HepG2 (cell line): Measurements from ENCODE around the gene VSIR. TPM values are rescaled to one million over a fixed set of nuclear protein-coding genes. Genes with fewer than 3 reads are reported as not detected.

ENCODE experiments used
- ATAC-seq: fragments of 200-7000 bp; cut with Tn5 transposase; 3 replicates; pipeline ENCODE4 v1.9.1; 2020; ENCODE audit warnings: mild to moderate bottlenecking, moderate library complexity
- BruUV-seq: library from RNA; stranded (reverse); fragments of 400-500 nt; replicated peaks from 2 replicates; lab custom pipeline; 2021; lab: Mats Ljungman, UMichigan
- CTCF ChIA-PET: fragments of 300-600 bp; formaldehyde crosslinking; extraction: SDS; loops from one replicate; lab custom pipeline; 2021; ENCODE audit warnings: low total read pairs, inconsistent platforms, low intra/inter-chr PET ratio; lab: Yijun Ruan, JAX
- POLR2A ChIA-PET: fragments of 350-600 bp; sonication (Branson Sonifier 250); formaldehyde crosslinking; loops from one replicate; lab custom pipeline; 2020; ENCODE audit warnings: antibody characterized with exemption, inconsistent platforms; lab: Yijun Ruan, JAX
- DNase-seq: peaks from one replicate; pipeline ENCODE4 v3.0.0-alpha.2; 2015; ENCODE audit warnings: low spot score
- FAIRE-seq: peaks from 3 replicates; lab custom pipeline; 2011; peaks lifted over from hg19 to GRCh38; lab: Jason Lieb, UNC
- H2AFZ ChIP-seq: one replicate; pipeline ENCODE4 v1.6.1; 2011; ENCODE audit warnings: low read length, inconsistent platforms
- H3K27ac ChIP-seq: fragments of 300-600 bp; 3 replicates; pipeline ENCODE4 v1.8.0; 2011; ENCODE audit warnings: mixed run types, mild to moderate bottlenecking, mixed read lengths, low read length, inconsistent platforms; ENCODE audit not compliant: insufficient read depth; ENCODE audit errors: extremely low read length
- H3K27me3 ChIP-seq, 2 experiments: fragments of 200-600 bp in 1 of 2; 2 replicates in 1 of 2; 3 replicates in 1 of 2; pipeline versions ENCODE4 v1.6.0 to v1.8.0; 2011; ENCODE audit warnings: low read length in 2 of 2, mild to moderate bottlenecking in 2 of 2, moderate library complexity in 2 of 2, inconsistent platforms in 1 of 2; ENCODE audit not compliant: insufficient read depth in 2 of 2, control insufficient read depth in 1 of 2
- H3K36me3 ChIP-seq, 2 experiments: fragments of 200-600 bp in 1 of 2; replicated peaks in 1 of 2; 2 replicates in 1 of 2; 3 replicates in 1 of 2; pipeline versions ENCODE4 v1.5.1 to v1.8.0; 2011; ENCODE audit warnings: low read length in 2 of 2, inconsistent platforms in 1 of 2; ENCODE audit not compliant: insufficient read depth in 2 of 2, control insufficient read depth in 1 of 2
- H3K4me1 ChIP-seq: 2 replicates; pipeline ENCODE4 v1.5.1; 2012; ENCODE audit warnings: low read length, inconsistent platforms; ENCODE audit not compliant: insufficient read depth
- H3K4me2 ChIP-seq: 2 replicates; pipeline ENCODE4 v1.6.0; 2011; ENCODE audit warnings: low read depth, low read length, inconsistent platforms
- H3K4me3 ChIP-seq, 3 experiments: fragments of 200-600 bp in 1 of 3; sonication (generic), shearing (Covaris generic) in 1 of 3; replicated peaks in 1 of 3; 2 replicates each; pipeline ENCODE4 v1.5.1; 2011 to 2016; ENCODE audit warnings: low read length in 3 of 3, inconsistent platforms in 2 of 3, low read depth in 2 of 3, mild to moderate bottlenecking in 2 of 3, control low read depth in 1 of 3, mixed read lengths in 1 of 3; ENCODE audit not compliant: insufficient read depth in 1 of 3
- H3K79me2 ChIP-seq: one replicate; pipeline ENCODE4 v1.6.1; 2011; ENCODE audit warnings: low read length, inconsistent platforms; ENCODE audit not compliant: insufficient read depth
- H3K9ac ChIP-seq: 2 replicates; pipeline ENCODE4 v1.6.0; 2011; ENCODE audit warnings: mild to moderate bottlenecking, low read depth, low read length, inconsistent platforms; ENCODE audit not compliant: insufficient read depth
- H3K9me3 ChIP-seq: 2 replicates; pipeline ENCODE4 v1.5.1; 2012; ENCODE audit warnings: mild to moderate bottlenecking, low read length
- H4K20me1 ChIP-seq: 2 replicates; pipeline ENCODE4 v1.6.0; 2011; ENCODE audit warnings: inconsistent platforms, mild to moderate bottlenecking, low read length, moderate library complexity; ENCODE audit not compliant: insufficient read depth
- CENPBD1 ChIP-seq: sonication (generic); formaldehyde crosslinking; IDR thresholded peaks from 2 replicates; pipeline ENCODE4 v1.8.0; 2022; ENCODE audit warnings: missing genetic modification reagents, low read depth, mild to moderate bottlenecking, borderline replicate concordance
- KLF13 ChIP-seq: sonication (generic); formaldehyde crosslinking; IDR thresholded peaks from 2 replicates; pipeline ENCODE4 v1.4.0; 2020; ENCODE audit warnings: mild to moderate bottlenecking, missing genetic modification reagents
- KLF6 ChIP-seq: IDR thresholded peaks from 2 replicates; pipeline ENCODE4 v1.8.0; 2016; ENCODE audit warnings: missing biosample characterization, missing genetic modification reagents
- MAZ ChIP-seq, 2 experiments: sonication (generic) in 1 of 2; formaldehyde crosslinking in 1 of 2; IDR thresholded peaks; 2 replicates each; pipeline versions ENCODE4 v1.5.0 to v1.6.1; 2012 to 2020; ENCODE audit warnings: low read depth in 2 of 2, mild to moderate bottlenecking in 2 of 2, borderline replicate concordance in 1 of 2, improper control_type of control experiment in 1 of 2, low read length in 1 of 2, missing genetic modification reagents in 1 of 2, moderate library complexity in 1 of 2
- MTERF4 ChIP-seq: sonication (generic); formaldehyde crosslinking; IDR thresholded peaks from 2 replicates; pipeline ENCODE4 v1.8.0; 2023; ENCODE audit warnings: mild to moderate bottlenecking, missing genetic modification reagents
- MTF2 ChIP-seq: sonication (generic); formaldehyde crosslinking; IDR thresholded peaks from 2 replicates; pipeline ENCODE4 v1.5.0; 2020; ENCODE audit warnings: missing genetic modification reagents, borderline replicate concordance
- PHF21A ChIP-seq: sonication (generic); formaldehyde crosslinking; IDR thresholded peaks from 2 replicates; pipeline ENCODE4 v1.5.0; 2020; ENCODE audit warnings: mild to moderate bottlenecking, missing genetic modification reagents
- THAP11 ChIP-seq: IDR thresholded peaks from 2 replicates; pipeline ENCODE4 v1.6.1; 2016; ENCODE audit warnings: missing biosample characterization, missing genetic modification reagents
- ZMAT3 ChIP-seq: sonication (generic); formaldehyde crosslinking; conservative IDR thresholded peaks from 2 replicates; pipeline ENCODE4 v1.7.0; 2021; ENCODE audit warnings: missing genetic modification reagents
- ZNF605 ChIP-seq: sonication (generic); formaldehyde crosslinking; IDR thresholded peaks from 2 replicates; pipeline ENCODE4 v1.8.0; 2022; ENCODE audit warnings: mild to moderate bottlenecking, missing genetic modification reagents
- ZNF660 ChIP-seq: sonication (generic); formaldehyde crosslinking; IDR thresholded peaks from 2 replicates; pipeline ENCODE4 v1.5.1; 2020; ENCODE audit warnings: mild to moderate bottlenecking, low read depth, missing genetic modification reagents, borderline replicate concordance
- ZNF678 ChIP-seq: sonication (generic); formaldehyde crosslinking; IDR thresholded peaks from 2 replicates; pipeline ENCODE4 v1.4.0; 2020; ENCODE audit warnings: mild to moderate bottlenecking, missing genetic modification reagents
- WGBS: methylation state at CpG from one replicate; pipeline ENCODE4 v1.1.6; 2017; ENCODE audit warnings: low lambda C conversion rate; 5-methylcytosine and 5-hydroxymethylcytosine counted together
- in situ Hi-C: cut with HindIII; loops from 2 replicates; pipeline ENCODE4 v1.10.0; 2017; ENCODE audit warnings: low pct_unique_long_range_greater_than_20kb; ENCODE audit not compliant: extremely low pct_ligation_motif_present
- intact Hi-C: fragments of 100-400 bp; cut with micrococcal nuclease; formaldehyde crosslinking; loops from one replicate; pipeline ENCODE4 v1.10.0; 2022; ENCODE audit not compliant: unreplicated experiment
- polyA plus RNA-seq, 8 experiments: library from polyadenylated mRNA; depleted of rRNA in 3 of 8; stranded (reverse) in 7 of 8; unstranded in 1 of 8; fragments of >200 nt; fragmentation: Illumina TruSeq in 4 of 8; extraction: Trizol in 4 of 8; gene quantifications; 2 replicates each; pipeline versions ENCODE4 v1.2.1 to v1.2.3, GENCODE V29; 2011 to 2016; ENCODE audit warnings: low read depth in 4 of 8, missing spikeins in 1 of 8, mixed read lengths in 1 of 8; ENCODE audit not compliant: insufficient read depth in 1 of 8
- total RNA-seq, 5 experiments: library from RNA; depleted of rRNA; stranded (reverse); fragments of >200 nt; fragmentation: Illumina TruSeq; extraction: Trizol; gene quantifications; 2 replicates each; pipeline ENCODE4 v1.2.3, GENCODE V29; 2016; ENCODE audit warnings: low read depth in 1 of 5
- TF ChIP-seq, protein P1 (sequence below): sonication (generic); formaldehyde crosslinking; IDR thresholded peaks from 2 replicates; pipeline ENCODE4 v1.9.0; 2021; ENCODE audit warnings: missing genetic modification reagents, mild to moderate bottlenecking, borderline replicate concordance

Gene VSIR
- total and polyA plus RNA-seq, 2 of the 13 experiments (the other 11 are each of a cell fraction or from before 2014, with no cell fraction given) = 0.44 to 3.2 TPM

GRCh38 chr10:71750986-71751385 lies 22.3 kb downstream of the VSIR start:
- Histone ChIP-seq H3K27ac (no peak overlapping the region), H3K9me3 (no peaks in the 10 kb centered on the region), H3K9ac (no peak overlapping the region), H3K4me1 (peaks cover 57% of the 10 kb centered on the region)
- intact Hi-C loops = no loop called here
- DNase-seq = no peak
- TF ChIP-seq ZNF678 = no peak
- no peak for TF ChIP-seq MTF2 (CRISPR knock-in tag)
- no peak for TF ChIP-seq ZMAT3 (CRISPR knock-in tag)
- no peak for TF ChIP-seq ZNF605 (CRISPR knock-in tag)
- TF ChIP-seq, all 625 proteins: peak for 0
- FAIRE-seq = no peak
- no peaks in the 10 kb centered on the region for H4K20me1 ChIP-seq
- ChIA-PET CTCF (no interaction called here), POLR2A (no interaction called here)
- no peak overlapping the region for H3K4me2 ChIP-seq
- in situ Hi-C loops = no loop called here
- no peaks in the 10 kb centered on the region for H3K79me2 ChIP-seq
- ATAC-seq = no peak
- no TSS peak for BruUV-seq
- H2AFZ ChIP-seq = no peak overlapping the region
- no peak overlapping the region for H3K4me3 ChIP-seq
- H3K36me3 ChIP-seq = no peaks in the 10 kb centered on the region
- peaks cover 3 to 27% of the 10 kb centered on the region in 2 experiments; a peak in 3 of 5 replicates for H3K27me3 ChIP-seq
- WGBS = 42% methylated on average over 5 of the region's 5 CpGs

DNA sequence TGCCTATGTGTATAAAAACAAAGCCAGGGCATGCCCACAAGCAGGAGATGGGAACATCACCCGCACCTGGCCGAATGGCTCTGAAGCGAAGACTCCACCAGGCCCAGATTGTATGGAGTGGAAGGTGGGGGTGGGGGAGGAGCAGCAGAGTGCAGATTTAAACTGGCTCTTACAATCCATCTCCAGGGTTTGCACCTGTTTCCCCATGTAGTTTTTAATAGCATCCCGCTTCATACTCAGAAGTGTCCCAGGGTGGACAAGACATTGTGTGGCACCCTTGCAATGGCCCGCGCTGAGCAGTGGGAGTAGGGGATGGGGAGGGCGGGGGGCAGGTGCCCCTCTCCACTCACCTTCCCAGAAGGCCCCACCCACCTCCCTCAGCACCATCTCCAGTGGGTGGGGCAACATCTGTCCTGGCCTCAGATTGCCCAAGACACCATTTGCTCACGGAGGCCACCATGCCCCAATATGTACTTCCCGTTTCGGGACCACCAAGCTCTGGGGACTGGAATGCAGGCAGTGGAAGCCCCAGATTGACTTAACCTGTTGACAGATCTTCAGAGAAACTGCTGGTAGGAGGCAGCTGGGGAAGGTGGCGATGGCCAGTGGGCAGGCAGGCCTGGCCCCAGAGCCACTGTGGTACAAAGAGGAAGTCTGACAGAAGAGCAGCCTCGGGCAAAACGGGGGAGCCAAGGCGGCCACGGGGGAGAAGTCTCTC lies 23.0 kb downstream of the VSIR start:
- DNase-seq = no peak
- peaks cover 1 to 22% of the 10 kb centered on the region in 2 experiments; a peak in 3 of 5 replicates for H3K27me3 ChIP-seq
- ChIA-PET POLR2A (no interaction called here), CTCF (no interaction called here)
- H3K4me2 ChIP-seq = no peak overlapping the region
- H2AFZ ChIP-seq = no peak overlapping the region
- H3K4me3 ChIP-seq = no peak overlapping the region
- in situ Hi-C loops = no loop called here
- no peaks in the 10 kb centered on the region for H4K20me1 ChIP-seq
- ATAC-seq = no peak
- intact Hi-C loops = no loop called here
- no peak overlapping the region for H3K27ac ChIP-seq
- no TSS peak for BruUV-seq
- H3K9ac ChIP-seq = no peak overlapping the region
- peaks cover 52% of the 10 kb centered on the region for H3K4me1 ChIP-seq
- no peaks in the 10 kb centered on the region for H3K36me3 ChIP-seq
- TF ChIP-seq CENPBD1 (no peak), KLF13 (no peak), ZNF660 (CRISPR knock-in tag) (no peak), THAP11 (CRISPR knock-in tag) (no peak), PHF21A (no peak), KLF6 (no peak), MTERF4 (CRISPR knock-in tag) (no peak), MAZ (IDR thresholded peaks at IDR 0.05; ENCODE audit: borderline replicate concordance, low read depth, low read length) (no peak), MAZ (CRISPR knock-in tag; IDR thresholded peaks at IDR 0.05; ENCODE audit: low read depth) (no peak)
- TF ChIP-seq, protein P1, sequence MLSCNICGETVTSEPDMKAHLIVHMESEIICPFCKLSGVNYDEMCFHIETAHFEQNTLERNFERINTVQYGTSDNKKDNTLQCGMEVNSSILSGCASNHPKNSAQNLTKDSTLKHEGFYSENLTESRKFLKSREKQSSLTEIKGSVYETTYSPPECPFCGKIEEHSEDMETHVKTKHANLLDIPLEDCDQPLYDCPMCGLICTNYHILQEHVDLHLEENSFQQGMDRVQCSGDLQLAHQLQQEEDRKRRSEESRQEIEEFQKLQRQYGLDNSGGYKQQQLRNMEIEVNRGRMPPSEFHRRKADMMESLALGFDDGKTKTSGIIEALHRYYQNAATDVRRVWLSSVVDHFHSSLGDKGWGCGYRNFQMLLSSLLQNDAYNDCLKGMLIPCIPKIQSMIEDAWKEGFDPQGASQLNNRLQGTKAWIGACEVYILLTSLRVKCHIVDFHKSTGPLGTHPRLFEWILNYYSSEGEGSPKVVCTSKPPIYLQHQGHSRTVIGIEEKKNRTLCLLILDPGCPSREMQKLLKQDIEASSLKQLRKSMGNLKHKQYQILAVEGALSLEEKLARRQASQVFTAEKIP (CRISPR knock-in tag) = no peak
- TF ChIP-seq, all 625 proteins: peak for 0
- Histone ChIP-seq H3K79me2 (no peaks in the 10 kb centered on the region), H3K9me3 (no peaks in the 10 kb centered on the region)
- FAIRE-seq = no peak
- 64% methylated on average over 8 of the region's 15 CpGs for WGBS
